Endothelial cell of umbilical vein (primary cell): ENCODE data around the gene MANBA.

ENCODE experiments used
- EZH2 ChIP-seq: IDR thresholded peaks from 2 replicates; pipeline ENCODE4 v1.6.1; 2012; ENCODE audit warnings: borderline replicate concordance, low read depth, mild to moderate bottlenecking, moderate library complexity, low read length, inconsistent platforms; ENCODE audit not compliant: severe bottlenecking
- GATA2 ChIP-seq: IDR thresholded peaks from 2 replicates; pipeline ENCODE4 v1.7.0; 2011; ENCODE audit warnings: low read depth, mild to moderate bottlenecking, moderate library complexity, mixed read lengths, low read length; ENCODE audit not compliant: insufficient read length, insufficient read depth
- JUN ChIP-seq: IDR thresholded peaks from 2 replicates; pipeline ENCODE4 v1.6.1; 2011; ENCODE audit warnings: borderline replicate concordance, low read depth; ENCODE audit not compliant: insufficient read length, insufficient read depth
- MYC ChIP-seq: IDR thresholded peaks from one replicate; pipeline ENCODE4 v1.6.1; 2011; ENCODE audit warnings: mild to moderate bottlenecking, low read depth, low read length
- POLR2A ChIP-seq: IDR thresholded peaks from 2 replicates; pipeline ENCODE4 v1.6.1; 2012; ENCODE audit warnings: low read depth, mild to moderate bottlenecking, control low read depth, low read length
- POLR2AphosphoS5 ChIP-seq: IDR thresholded peaks from 2 replicates; pipeline ENCODE4 v1.6.1; 2012; ENCODE audit warnings: low read depth, mild to moderate bottlenecking, control low read depth, low read length, moderate library complexity; ENCODE audit not compliant: insufficient read depth
- TF ChIP-seq, protein P1 (sequence below), 2 donors: IDR thresholded peaks; 1 replicate in 1 of 2; 2 replicates in 1 of 2; pipeline ENCODE4 v1.5.1; 2011; ENCODE audit warnings: low read length in 2 of 2, mild to moderate bottlenecking in 2 of 2, moderate library complexity in 2 of 2, control low read depth in 1 of 2, inconsistent platforms in 1 of 2, low read depth in 1 of 2; ENCODE audit not compliant: insufficient read depth in 1 of 2; ENCODE audit errors: extremely low read depth in 1 of 2
- TF ChIP-seq, protein P2 (sequence below): IDR thresholded peaks from 2 replicates; pipeline ENCODE4 v1.6.1; 2011; ENCODE audit not compliant: insufficient read depth, insufficient read length

DNA sequence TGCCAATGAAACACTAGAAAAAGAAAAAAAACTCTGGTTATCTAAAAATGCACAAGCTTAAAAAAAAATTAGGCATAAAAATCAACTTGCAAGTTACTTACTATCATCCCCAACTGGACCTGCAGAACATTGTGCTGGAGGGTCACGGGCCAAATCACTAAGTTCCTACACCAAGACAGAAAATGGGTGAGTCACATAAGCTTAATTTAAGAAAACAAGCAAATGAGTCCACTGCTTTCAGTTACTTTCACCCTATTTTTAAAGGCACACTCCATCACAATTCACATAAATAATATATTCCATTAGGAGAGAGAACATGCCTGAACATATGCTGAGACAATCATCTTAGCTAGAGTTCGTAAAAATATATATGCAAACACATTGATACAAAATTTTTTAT is 48.9 kb upstream of the MANBA start:
- TF ChIP-seq, protein P1, sequence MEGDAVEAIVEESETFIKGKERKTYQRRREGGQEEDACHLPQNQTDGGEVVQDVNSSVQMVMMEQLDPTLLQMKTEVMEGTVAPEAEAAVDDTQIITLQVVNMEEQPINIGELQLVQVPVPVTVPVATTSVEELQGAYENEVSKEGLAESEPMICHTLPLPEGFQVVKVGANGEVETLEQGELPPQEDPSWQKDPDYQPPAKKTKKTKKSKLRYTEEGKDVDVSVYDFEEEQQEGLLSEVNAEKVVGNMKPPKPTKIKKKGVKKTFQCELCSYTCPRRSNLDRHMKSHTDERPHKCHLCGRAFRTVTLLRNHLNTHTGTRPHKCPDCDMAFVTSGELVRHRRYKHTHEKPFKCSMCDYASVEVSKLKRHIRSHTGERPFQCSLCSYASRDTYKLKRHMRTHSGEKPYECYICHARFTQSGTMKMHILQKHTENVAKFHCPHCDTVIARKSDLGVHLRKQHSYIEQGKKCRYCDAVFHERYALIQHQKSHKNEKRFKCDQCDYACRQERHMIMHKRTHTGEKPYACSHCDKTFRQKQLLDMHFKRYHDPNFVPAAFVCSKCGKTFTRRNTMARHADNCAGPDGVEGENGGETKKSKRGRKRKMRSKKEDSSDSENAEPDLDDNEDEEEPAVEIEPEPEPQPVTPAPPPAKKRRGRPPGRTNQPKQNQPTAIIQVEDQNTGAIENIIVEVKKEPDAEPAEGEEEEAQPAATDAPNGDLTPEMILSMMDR (IDR thresholded peaks at IDR 0.05; ENCODE audit: extremely low read depth in 1 of 2, insufficient read depth in 1 of 2, low read depth in 1 of 2, low read length in 2 of 2) = no peak
- no peak for TF ChIP-seq JUN
- TF ChIP-seq, protein P2, sequence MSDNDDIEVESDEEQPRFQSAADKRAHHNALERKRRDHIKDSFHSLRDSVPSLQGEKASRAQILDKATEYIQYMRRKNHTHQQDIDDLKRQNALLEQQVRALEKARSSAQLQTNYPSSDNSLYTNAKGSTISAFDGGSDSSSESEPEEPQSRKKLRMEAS = no peak
- no peak for TF ChIP-seq GATA2
- no peak for TF ChIP-seq POLR2A
- TF ChIP-seq EZH2 = no peak
- no peak for TF ChIP-seq POLR2AphosphoS5
- no peak for TF ChIP-seq MYC
